K562 (cell line): ENCODE data around the gene KLHL33. TPM values are rescaled to one million over a fixed set of nuclear protein-coding genes. Genes with fewer than 3 reads are reported as not detected.
A peak's percentile ranks its signal among the peaks of the same experiment; 100 is the strongest.

Experiments
- ATAC-seq: fragments of 200-7000 bp; cut with Tn5 transposase; 3 replicates; pipeline ENCODE4 v1.9.1; 2020; ENCODE audit warnings: moderate library complexity
- BruUV-seq: library from RNA; stranded (reverse); fragments of 400-500 nt; replicated peaks from 2 replicates; lab custom pipeline; 2021; lab: Mats Ljungman, UMichigan
- CTCF ChIA-PET: fragments of 300-600 bp; formaldehyde crosslinking; extraction: SDS; loops from one replicate; lab custom pipeline; 2021; ENCODE audit warnings: low intra/inter-chr PET ratio; lab: Yijun Ruan, JAX
- POLR2A ChIA-PET: fragments of 300-600, 350-650 bp; sonication (Branson Sonifier 250); formaldehyde crosslinking; extraction: SDS; loops from one replicate; lab custom pipeline; 2021; ENCODE audit warnings: antibody characterized with exemption, inconsistent platforms; lab: Yijun Ruan, JAX
- DNase-seq, 4 experiments: peaks; one replicate each; pipeline versions ENCODE4 v3.0.0 to v3.0.0-alpha.2; 2011 to 2018; ENCODE audit warnings: low spot score in 3 of 4, mixed read lengths in 3 of 4; ENCODE audit errors: extremely low read depth in 1 of 4
- FAIRE-seq: peaks from 2 replicates; lab custom pipeline; 2011; peaks lifted over from hg19 to GRCh38; lab: Jason Lieb, UNC
- H2AFZ ChIP-seq: 2 replicates; pipeline ENCODE4 v1.6.0; 2011; ENCODE audit warnings: low read depth, low read length, control low read depth, inconsistent platforms
- H3K27ac ChIP-seq: fragments of 200-600 bp; 3 replicates; pipeline ENCODE4 v1.8.0; 2011; ENCODE audit warnings: low read depth, mild to moderate bottlenecking, control low read depth, inconsistent platforms, low read length, moderate library complexity, mixed read lengths; ENCODE audit errors: extremely low read depth
- H3K27me3 ChIP-seq, 2 experiments: fragments of 300-600 bp in 1 of 2; 2 replicates in 1 of 2; 3 replicates in 1 of 2; pipeline versions ENCODE4 v1.6.0 to v1.8.0; 2011; ENCODE audit warnings: inconsistent platforms in 2 of 2, low read length in 2 of 2, mild to moderate bottlenecking in 1 of 2, mixed read lengths in 1 of 2, moderate library complexity in 1 of 2; ENCODE audit not compliant: control insufficient read depth in 2 of 2, insufficient read depth in 2 of 2
- H3K36me3 ChIP-seq: fragments of 300-600 bp; 3 replicates; pipeline ENCODE4 v1.8.0; 2011; ENCODE audit warnings: mild to moderate bottlenecking, low read length, inconsistent platforms; ENCODE audit not compliant: control insufficient read depth, insufficient read depth
- H3K4me1 ChIP-seq, 2 experiments: fragments of 200-600 bp in 1 of 2; replicated peaks in 1 of 2; 2 replicates in 1 of 2; 3 replicates in 1 of 2; pipeline versions ENCODE4 v1.5.1 to v1.8.0; 2011; ENCODE audit warnings: inconsistent platforms in 2 of 2, low read length in 2 of 2, mild to moderate bottlenecking in 1 of 2, mixed read lengths in 1 of 2, moderate library complexity in 1 of 2; ENCODE audit not compliant: control insufficient read depth in 2 of 2, insufficient read depth in 2 of 2
- H3K4me2 ChIP-seq: 2 replicates; pipeline ENCODE4 v1.6.1; 2011; ENCODE audit warnings: low read length, control low read depth, inconsistent platforms, mixed read lengths; ENCODE audit not compliant: insufficient read depth
- H3K4me3 ChIP-seq: fragments of 200-600 bp; sonication (generic), shearing (Covaris generic); 2 replicates; pipeline ENCODE4 v1.5.1; 2016; ENCODE audit warnings: control low read depth, inconsistent platforms
- H3K79me2 ChIP-seq: fragments of 200-600 bp; 3 replicates; pipeline ENCODE4 v1.8.0; 2011; ENCODE audit warnings: low read length, inconsistent platforms; ENCODE audit not compliant: control insufficient read depth, insufficient read depth
- H3K9ac ChIP-seq, 2 experiments: 2 replicates each; pipeline versions ENCODE4 v1.6.0 to v1.6.1; 2011; ENCODE audit warnings: low read depth in 2 of 2, low read length in 2 of 2, control low read depth in 1 of 2, inconsistent platforms in 1 of 2, mild to moderate bottlenecking in 1 of 2, mixed read lengths in 1 of 2; ENCODE audit not compliant: insufficient read depth in 1 of 2
- H3K9me1 ChIP-seq: one replicate; pipeline ENCODE4 v1.6.0; 2011; ENCODE audit warnings: inconsistent platforms, mild to moderate bottlenecking, low read length, moderate library complexity; ENCODE audit not compliant: control insufficient read depth, insufficient read depth
- H3K9me3 ChIP-seq: replicated peaks from 2 replicates; pipeline ENCODE4 v1.5.1; 2011; ENCODE audit warnings: low read depth, low read length, inconsistent platforms; ENCODE audit not compliant: control insufficient read depth, insufficient read depth
- H4K20me1 ChIP-seq: replicated peaks from 2 replicates; pipeline ENCODE4 v1.6.1; 2011; ENCODE audit warnings: low read length, inconsistent platforms, mixed read lengths; ENCODE audit not compliant: control insufficient read depth, insufficient read depth
- CBFA2T2 ChIP-seq: fragments of 450-650 bp; conservative IDR thresholded peaks from 2 replicates; pipeline ENCODE4 v1.6.1; 2017; ENCODE audit warnings: mild to moderate bottlenecking
- CBFA2T3 ChIP-seq: fragments of 450-650 bp; IDR thresholded peaks from 2 replicates; pipeline ENCODE4 v1.6.1; 2017
- CEBPG ChIP-seq, 3 experiments: fragments of 200-800 bp in 1 of 3; sonication (Bioruptor generic) in 1 of 3; sonication (generic) in 1 of 3; formaldehyde crosslinking in 1 of 3; IDR thresholded peaks in 2 of 3; conservative IDR thresholded peaks in 1 of 3; 2 replicates each; pipeline versions ENCODE4 v1.6.1 to v1.8.0; 2016 to 2022; ENCODE audit warnings: missing compliant biosample characterization in 2 of 3, missing genetic modification characterization in 2 of 3, mild to moderate bottlenecking in 1 of 3, missing genetic modification reagents in 1 of 3
- EZH2 ChIP-seq: IDR thresholded peaks from 2 replicates; pipeline ENCODE4 v1.6.1; 2012; ENCODE audit warnings: low read depth, mild to moderate bottlenecking, inconsistent platforms, low read length, borderline replicate concordance
- KDM1A ChIP-seq, 2 experiments: fragments of 450-650 bp; IDR thresholded peaks; 2 replicates each; pipeline ENCODE4 v1.6.1; 2016; ENCODE audit warnings: mild to moderate bottlenecking in 2 of 2
- MEIS2 ChIP-seq: fragments of 450-650 bp; IDR thresholded peaks from 2 replicates; pipeline ENCODE4 v1.6.1; 2014; ENCODE audit warnings: mild to moderate bottlenecking; ENCODE audit not compliant: partially characterized antibody
- PBX2 ChIP-seq, 2 experiments: IDR thresholded peaks in 1 of 2; conservative IDR thresholded peaks in 1 of 2; 2 replicates each; pipeline ENCODE4 v1.6.1; 2016; ENCODE audit warnings: low read depth in 2 of 2, mild to moderate bottlenecking in 1 of 2, missing compliant biosample characterization in 1 of 2, missing genetic modification characterization in 1 of 2, moderate library complexity in 1 of 2
- SRSF3 ChIP-seq: fragments of 200-400 bp; formaldehyde crosslinking; IDR thresholded peaks from 2 replicates; pipeline ENCODE4 v1.6.1; 2016; ENCODE audit warnings: mild to moderate bottlenecking, low read length, moderate library complexity; ENCODE audit not compliant: insufficient read depth
- TAL1 ChIP-seq: fragments of 450-650 bp; IDR thresholded peaks from 2 replicates; pipeline ENCODE4 v1.6.1; 2016; ENCODE audit warnings: mild to moderate bottlenecking
- TCF3 ChIP-seq: sonication (generic); formaldehyde crosslinking; IDR thresholded peaks from 2 replicates; pipeline ENCODE4 v1.4.0; 2020; ENCODE audit warnings: mild to moderate bottlenecking, missing genetic modification reagents
- TRIM24 ChIP-seq, 2 experiments: fragments of 450-650 bp; IDR thresholded peaks; 2 replicates each; pipeline ENCODE4 v1.6.1; 2016
- ZNF444 ChIP-seq: fragments of 250-450 bp; sonication (Bioruptor Pico); IDR thresholded peaks from 2 replicates; pipeline ENCODE4 v1.4.0; 2020; ENCODE audit warnings: mild to moderate bottlenecking, moderate library complexity
- WGBS: fragments of 100-300 bp; shearing (Covaris generic); methylation state at CpG from one replicate; pipeline ENCODE4 v1.1.6; 2016; ENCODE audit warnings: low coverage, mixed read lengths; ENCODE audit not compliant: insufficient coverage; ENCODE audit errors: missing lambda C conversion rate; 5-methylcytosine and 5-hydroxymethylcytosine counted together
- in situ Hi-C: fragments of 300-500 bp; cut with MboI; formaldehyde crosslinking; loops from 4 replicates; pipeline ENCODE4 v1.15.0; 2018; ENCODE audit warnings: inconsistent platforms, mixed read lengths
- intact Hi-C: fragments of 100-400 bp; cut with micrococcal nuclease; formaldehyde crosslinking; loops from 2 replicates; pipeline ENCODE4 v1.14.2; 2022
- polyA plus RNA-seq, 8 experiments: library from polyadenylated mRNA; depleted of rRNA in 4 of 8; stranded (reverse) in 5 of 8; unstranded in 3 of 8; fragments of >200 nt; fragmentation: Nextera tagmentation in 2 of 8; fragmentation: Illumina TruSeq in 1 of 8; extraction: Ambion mirVana in 2 of 8; extraction: Trizol in 1 of 8; gene quantifications; 2 replicates each; pipeline versions ENCODE4 v1.2.1 to v1.2.3, GENCODE V29; 2011 to 2014; ENCODE audit warnings: inconsistent platforms in 1 of 8, missing spikeins in 1 of 8
- total RNA-seq, 7 experiments: library from RNA; depleted of rRNA in 6 of 7; stranded (reverse); fragments of >200 nt in 6 of 7; fragmentation: Illumina TruSeq in 2 of 7; extraction: Trizol in 2 of 7; gene quantifications; 2 replicates each; pipeline versions ENCODE4 v1.2.1 to v1.2.3, GENCODE V29; 2011 to 2021; ENCODE audit warnings: low replicate concordance in 1 of 7
- TF ChIP-seq, protein P1 (sequence below): fragments of 450-650 bp; IDR thresholded peaks from 2 replicates; pipeline ENCODE4 v1.6.1; 2018; ENCODE audit not compliant: partially characterized antibody

Gene KLHL33
- total and polyA plus RNA-seq, 9 of the 15 experiments (the other 6 are each of a cell fraction or from before 2014, with no cell fraction given), result 0.04 to 0.27 (median 0.13) TPM; not detected in 6

DNA sequence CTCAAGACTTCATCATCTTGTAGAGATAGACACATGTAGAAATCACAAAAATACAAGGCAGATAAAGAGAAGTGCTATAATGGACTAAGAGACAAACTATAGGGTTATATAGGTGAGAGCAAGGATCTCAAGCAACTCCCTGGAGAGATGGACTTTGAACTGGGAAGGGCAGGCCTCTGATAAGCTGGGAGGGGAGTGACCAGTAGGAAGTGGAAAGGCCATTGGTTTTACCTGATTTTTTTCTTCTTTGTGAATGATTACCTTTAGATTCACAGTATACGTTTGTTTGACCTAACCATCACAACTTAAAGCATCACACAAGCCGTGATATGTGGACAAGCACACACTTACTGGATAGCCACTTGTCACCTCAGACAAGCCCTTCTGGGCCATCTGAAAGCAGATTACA lies 17.5 kb downstream of the KLHL33 start (continued):
- no peak for TF ChIP-seq ZNF444 (CRISPR knock-in tag)
- TF ChIP-seq, protein P1, sequence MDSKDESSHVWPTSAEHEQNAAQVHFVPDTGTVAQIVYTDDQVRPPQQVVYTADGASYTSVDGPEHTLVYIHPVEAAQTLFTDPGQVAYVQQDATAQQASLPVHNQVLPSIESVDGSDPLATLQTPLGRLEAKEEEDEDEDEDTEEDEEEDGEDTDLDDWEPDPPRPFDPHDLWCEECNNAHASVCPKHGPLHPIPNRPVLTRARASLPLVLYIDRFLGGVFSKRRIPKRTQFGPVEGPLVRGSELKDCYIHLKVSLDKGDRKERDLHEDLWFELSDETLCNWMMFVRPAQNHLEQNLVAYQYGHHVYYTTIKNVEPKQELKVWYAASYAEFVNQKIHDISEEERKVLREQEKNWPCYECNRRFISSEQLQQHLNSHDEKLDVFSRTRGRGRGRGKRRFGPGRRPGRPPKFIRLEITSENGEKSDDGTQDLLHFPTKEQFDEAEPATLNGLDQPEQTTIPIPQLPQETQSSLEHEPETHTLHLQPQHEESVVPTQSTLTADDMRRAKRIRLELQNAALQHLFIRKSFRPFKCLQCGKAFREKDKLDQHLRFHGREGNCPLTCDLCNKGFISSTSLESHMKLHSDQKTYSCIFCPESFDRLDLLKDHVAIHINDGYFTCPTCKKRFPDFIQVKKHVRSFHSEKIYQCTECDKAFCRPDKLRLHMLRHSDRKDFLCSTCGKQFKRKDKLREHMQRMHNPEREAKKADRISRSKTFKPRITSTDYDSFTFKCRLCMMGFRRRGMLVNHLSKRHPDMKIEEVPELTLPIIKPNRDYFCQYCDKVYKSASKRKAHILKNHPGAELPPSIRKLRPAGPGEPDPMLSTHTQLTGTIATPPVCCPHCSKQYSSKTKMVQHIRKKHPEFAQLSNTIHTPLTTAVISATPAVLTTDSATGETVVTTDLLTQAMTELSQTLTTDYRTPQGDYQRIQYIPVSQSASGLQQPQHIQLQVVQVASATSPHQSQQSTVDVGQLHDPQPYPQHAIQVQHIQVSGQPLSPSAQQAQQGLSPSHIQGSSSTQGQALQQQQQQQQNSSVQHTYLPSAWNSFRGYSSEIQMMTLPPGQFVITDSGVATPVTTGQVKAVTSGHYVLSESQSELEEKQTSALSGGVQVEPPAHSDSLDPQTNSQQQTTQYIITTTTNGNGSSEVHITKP, result no peak
- TF ChIP-seq EZH2, result no peak
- TF ChIP-seq SRSF3, result no peak

DNA sequence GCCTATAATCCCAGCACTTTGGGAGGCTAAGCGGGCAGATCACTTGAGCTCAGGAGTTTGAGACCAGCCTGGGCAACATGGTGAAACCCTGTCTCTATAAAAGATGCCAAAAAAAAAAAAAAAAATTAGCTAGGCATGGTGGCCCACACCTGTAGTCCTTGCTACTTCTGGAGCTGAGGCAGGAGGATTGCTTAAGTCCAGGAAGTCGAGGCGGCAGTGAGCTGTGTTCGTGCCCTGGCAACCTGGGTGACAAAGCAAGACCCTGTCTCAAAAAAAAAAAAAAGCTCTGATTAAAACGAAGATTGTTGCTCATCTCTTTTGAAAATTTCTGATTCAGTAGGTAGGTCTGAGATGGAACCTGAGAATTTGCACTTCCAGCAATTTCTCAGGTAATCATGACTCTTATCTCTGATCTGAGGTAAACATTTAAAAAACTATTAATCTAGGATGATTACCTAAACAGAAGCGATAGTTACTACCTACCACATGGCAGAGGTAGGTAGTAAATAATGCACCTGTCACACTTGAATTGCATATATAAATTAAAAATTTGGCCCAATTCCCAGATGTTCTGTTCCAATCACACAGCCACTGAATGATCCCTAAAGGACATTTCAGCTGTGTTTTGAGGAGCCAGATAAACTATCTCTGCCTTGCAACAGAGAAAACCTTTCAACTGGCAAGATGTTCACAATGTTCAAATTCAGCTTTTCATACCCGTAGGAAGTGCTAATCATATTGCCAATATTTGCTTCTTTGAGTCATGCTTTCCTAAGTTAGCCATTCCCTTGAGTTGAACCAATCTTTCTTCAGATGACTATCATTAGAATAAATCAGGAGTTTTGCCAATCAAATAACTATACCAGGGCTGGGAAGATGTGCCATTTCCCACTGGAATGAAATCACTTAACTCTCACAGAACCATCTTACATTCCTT lies 18.4 kb downstream of the KLHL33 start:
- CTCF ChIA-PET, result no interaction called here
- H3K4me3 ChIP-seq, result no peak overlapping the region
- H3K9me3 ChIP-seq, result no peaks in the 10 kb centered on the region
- no peak overlapping the region for H2AFZ ChIP-seq
- no peaks in the 10 kb centered on the region for H4K20me1 ChIP-seq
- no peaks in the 10 kb centered on the region; the same call in 2 of the 3 replicates for H3K79me2 ChIP-seq
- H3K4me1 ChIP-seq, result peaks cover 6 to 13% of the 10 kb centered on the region in 2 experiments; a peak in 4 of 5 replicates
- no peaks in the 10 kb centered on the region for H3K36me3 ChIP-seq
- no TSS peak for BruUV-seq
- H3K4me2 ChIP-seq, result no peak overlapping the region
- POLR2A ChIA-PET, result no interaction called here
- H3K9me1 ChIP-seq, result no peaks in the 10 kb centered on the region
- intact Hi-C loops (no loop called here), in situ Hi-C loops (loop anchor here (10.0 kb wide), 1 partner anchor 187 kb away; no protein-coding TSS in a partner anchor)
- no peak for ATAC-seq
- DNase-seq, result no peak
- no peak overlapping the region for H3K27ac ChIP-seq
- no peaks in the 10 kb centered on the region for H3K27me3 ChIP-seq
- FAIRE-seq, result no peak
- H3K9ac ChIP-seq, result no peak overlapping the region
- WGBS, result 44% methylated on average over 3 of the region's 7 CpGs
- TF ChIP-seq KDM1A (IDR thresholded peaks at IDR 0.05), result no peak
- TF ChIP-seq CBFA2T2, result 0 out of 2 replicates have a peak, but pooled peaks have one; percentile 5
- no peak for TF ChIP-seq TRIM24 (IDR thresholded peaks at IDR 0.05)
- TF ChIP-seq TCF3, result peak; percentile 29; the same call in 1 of the 2 replicates
- TF ChIP-seq MEIS2, result peak; percentile 52
- TF ChIP-seq CBFA2T3, result peak; percentile 49; the same call in 1 of the 2 replicates
- no peak for TF ChIP-seq CEBPG (CRISPR knock-in tag; IDR thresholded peaks at IDR 0.05)
- TF ChIP-seq CEBPG (tag; conservative IDR thresholded peaks at IDR 0.05 in 1 of 2, IDR thresholded peaks at IDR 0.05 in 1 of 2), result no peak
- TF ChIP-seq TAL1, result peak; percentile 9; the same call in 1 of the 2 replicates
- TF ChIP-seq PBX2 (CRISPR knock-in tag; IDR thresholded peaks at IDR 0.05; ENCODE audit: low read depth), result no peak
- TF ChIP-seq PBX2 (tag; conservative IDR thresholded peaks at IDR 0.05; ENCODE audit: low read depth), result peak; percentile 45
